Karpas-422 (cell line): Measurements from ENCODE around the gene EFR3B. TPM values are rescaled to one million over a fixed set of nuclear protein-coding genes. Genes with fewer than 3 reads are reported as not detected.

ENCODE experiments used
- DNase-seq: peaks from one replicate; pipeline ENCODE4 v3.0.0-alpha.2; 2015
- H2AFZ ChIP-seq: fragments of 200-600 bp; sonication (generic); 2 replicates; pipeline ENCODE4 v1.6.1; 2014; ENCODE audit warnings: antibody characterized with exemption, low read length, mixed read lengths
- H3K27ac ChIP-seq: fragments of 200-600 bp; sonication (generic); 2 replicates; pipeline ENCODE4 v1.5.1; 2014; ENCODE audit warnings: mild to moderate bottlenecking, low read length, moderate library complexity
- H3K27me3 ChIP-seq: fragments of 200-600 bp; sonication (generic); 2 replicates; pipeline ENCODE4 v1.6.1; 2014; ENCODE audit warnings: low read length, mixed read lengths
- H3K36me3 ChIP-seq: fragments of 200-600 bp; sonication (generic); 2 replicates; pipeline ENCODE4 v1.6.1; 2014; ENCODE audit warnings: low read length, mixed read lengths; ENCODE audit not compliant: insufficient read depth
- H3K4me1 ChIP-seq: fragments of 200-600 bp; sonication (generic); 2 replicates; pipeline ENCODE4 v1.6.1; 2014; ENCODE audit warnings: mild to moderate bottlenecking, low read length, mixed read lengths
- H3K4me2 ChIP-seq: fragments of 200-600 bp; sonication (generic); 2 replicates; pipeline ENCODE4 v1.6.1; 2014; ENCODE audit warnings: low read length, low read depth, mild to moderate bottlenecking; ENCODE audit not compliant: poor library complexity, severe bottlenecking
- H3K4me3 ChIP-seq: fragments of 200-600 bp; sonication (generic); 2 replicates; pipeline ENCODE4 v1.5.1; 2014; ENCODE audit warnings: mild to moderate bottlenecking, antibody characterized with exemption, low read length, mixed read lengths
- H3K79me2 ChIP-seq: fragments of 200-600 bp; sonication (generic); 2 replicates; pipeline ENCODE4 v1.6.1; 2014; ENCODE audit warnings: mild to moderate bottlenecking, low read length, mixed read lengths
- H3K9ac ChIP-seq: fragments of 200-600 bp; sonication (generic); 2 replicates; pipeline ENCODE4 v1.6.0; 2014; ENCODE audit warnings: low read length
- H3K9me2 ChIP-seq: fragments of 200-600 bp; sonication (generic), shearing (Covaris generic); replicated peaks from 2 replicates; pipeline ENCODE4 v1.6.0; 2014; ENCODE audit warnings: mild to moderate bottlenecking, low read length, moderate library complexity; ENCODE audit not compliant: insufficient read depth
- H3K9me3 ChIP-seq: fragments of 300-700, 200-600 bp; sonication (generic); 2 replicates; pipeline ENCODE4 v1.6.1; 2014; ENCODE audit warnings: low read length, mixed read lengths
- H4K20me1 ChIP-seq: fragments of 200-600 bp; sonication (generic); 2 replicates; pipeline ENCODE4 v1.6.1; 2014; ENCODE audit warnings: mild to moderate bottlenecking, antibody characterized with exemption, low read length, low read depth; ENCODE audit not compliant: insufficient read depth
- total RNA-seq: library from RNA; depleted of rRNA; stranded (reverse); fragments of >200 nt; shearing (Covaris generic); gene quantifications from 2 replicates; pipeline ENCODE4 v1.2.3, GENCODE V29; 2014; ENCODE audit warnings: low replicate concordance

Gene EFR3B
- total RNA-seq, 1 experiment from 2014 or later: 0.22 TPM

- no peaks in the 10 kb centered on the region for H4K20me1 ChIP-seq
- no peak overlapping the region for H2AFZ ChIP-seq
- H3K9ac ChIP-seq: no peak overlapping the region
- no peak overlapping the region for H3K4me3 ChIP-seq
- H3K27me3 ChIP-seq: no peaks in the 10 kb centered on the region
- no peaks in the 10 kb centered on the region for H3K9me2 ChIP-seq
- H3K36me3 ChIP-seq: no peaks in the 10 kb centered on the region
- H3K4me1 ChIP-seq: no peaks in the 10 kb centered on the region
- H3K9me3 ChIP-seq: no peaks in the 10 kb centered on the region
- no peak overlapping the region for H3K4me2 ChIP-seq
- no peak overlapping the region for H3K27ac ChIP-seq
- H3K79me2 ChIP-seq: no peaks in the 10 kb centered on the region
- DNase-seq: peak; percentile 25
Observed at GRCh38 chr2:25029183-25029554, 12.7 kb upstream of the EFR3B start.

GRCh38 chr2:25030702-25031101, 11.2 kb upstream of the EFR3B start:
- Histone ChIP-seq H3K9me3 (no peaks in the 10 kb centered on the region), H3K79me2 (no peaks in the 10 kb centered on the region), H3K4me2 (no peak overlapping the region), H3K9ac (no peak overlapping the region), H3K36me3 (no peaks in the 10 kb centered on the region), H3K9me2 (no peaks in the 10 kb centered on the region), H2AFZ (no peak overlapping the region), H3K27ac (no peak overlapping the region), H3K4me3 (no peak overlapping the region), H4K20me1 (no peaks in the 10 kb centered on the region), H3K27me3 (no peaks in the 10 kb centered on the region), H3K4me1 (no peaks in the 10 kb centered on the region)
- peak; percentile 50 for DNase-seq

DNA sequence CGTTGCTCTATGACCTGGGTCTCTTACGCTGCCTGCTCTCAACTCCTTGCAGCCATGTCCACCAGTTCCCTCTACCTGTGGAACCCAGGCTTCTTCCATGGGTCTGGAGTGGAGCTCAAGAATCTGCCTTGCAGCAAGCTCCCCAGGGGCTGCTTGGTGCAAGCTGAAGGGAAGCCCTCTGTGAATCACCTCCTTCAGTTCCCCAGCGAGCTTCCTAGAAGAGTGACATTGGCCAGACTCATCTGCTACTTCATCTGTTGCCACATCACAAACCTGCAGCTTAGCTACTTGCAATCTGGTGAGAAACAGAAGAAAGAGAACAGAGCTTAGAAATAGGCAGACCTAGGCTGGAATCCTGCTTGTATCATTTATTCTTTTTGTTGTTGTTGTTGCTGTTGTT, 9.8 kb upstream of the EFR3B start:
- Histone ChIP-seq H3K4me3 (no peak overlapping the region), H4K20me1 (no peaks in the 10 kb centered on the region), H2AFZ (no peak overlapping the region), H3K27ac (no peak overlapping the region), H3K9ac (no peak overlapping the region), H3K9me2 (no peaks in the 10 kb centered on the region), H3K9me3 (no peaks in the 10 kb centered on the region), H3K27me3 (no peaks in the 10 kb centered on the region), H3K36me3 (no peaks in the 10 kb centered on the region), H3K4me1 (no peaks in the 10 kb centered on the region), H3K4me2 (no peak overlapping the region), H3K79me2 (no peaks in the 10 kb centered on the region)
- peak; percentile 42 for DNase-seq

- no peaks in the 10 kb centered on the region for H3K9me2 ChIP-seq
- no peaks in the 10 kb centered on the region for H3K79me2 ChIP-seq
- no peak overlapping the region for H3K27ac ChIP-seq
- no peaks in the 10 kb centered on the region for H3K9me3 ChIP-seq
- H3K4me3 ChIP-seq: no peak overlapping the region
- no peak for DNase-seq
- no peaks in the 10 kb centered on the region for H3K36me3 ChIP-seq
- H4K20me1 ChIP-seq: no peaks in the 10 kb centered on the region
- no peak overlapping the region for H3K4me2 ChIP-seq
- H3K4me1 ChIP-seq: no peaks in the 10 kb centered on the region
- no peak overlapping the region for H3K9ac ChIP-seq
- no peak overlapping the region for H2AFZ ChIP-seq
- no peaks in the 10 kb centered on the region for H3K27me3 ChIP-seq
Observed at GRCh38 chr2:25032901-25033300, 9.0 kb upstream of the EFR3B start.

DNA sequence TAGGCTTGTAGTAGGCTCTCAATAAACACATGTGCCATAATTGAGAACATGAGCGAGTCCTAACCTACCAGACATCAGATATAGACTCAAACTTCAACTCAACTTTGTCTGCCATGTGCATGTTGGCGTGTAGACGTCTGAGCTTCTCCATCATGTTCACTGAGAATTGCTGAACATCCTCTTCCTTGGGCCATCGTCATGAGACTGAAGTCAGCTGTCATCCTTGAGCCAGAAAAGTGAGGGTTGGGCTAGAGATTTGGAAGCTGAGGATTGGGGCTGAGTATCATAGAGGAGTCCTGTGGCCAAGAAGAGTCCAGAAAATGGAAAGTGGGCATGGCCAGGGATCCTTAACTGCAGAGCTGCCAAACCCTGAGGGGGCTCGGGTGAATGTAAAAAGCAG, 7.8 kb upstream of the EFR3B start:
- no peaks in the 10 kb centered on the region for H3K36me3 ChIP-seq
- H3K9me3 ChIP-seq: no peaks in the 10 kb centered on the region
- H3K4me2 ChIP-seq: no peak overlapping the region
- no peaks in the 10 kb centered on the region for H3K79me2 ChIP-seq
- no peaks in the 10 kb centered on the region for H4K20me1 ChIP-seq
- no peak overlapping the region for H3K9ac ChIP-seq
- H2AFZ ChIP-seq: no peak overlapping the region
- no peaks in the 10 kb centered on the region for H3K4me1 ChIP-seq
- H3K27ac ChIP-seq: no peak overlapping the region
- no peaks in the 10 kb centered on the region for H3K9me2 ChIP-seq
- H3K27me3 ChIP-seq: no peaks in the 10 kb centered on the region
- peak; percentile 4 for DNase-seq
- no peak overlapping the region for H3K4me3 ChIP-seq

DNA sequence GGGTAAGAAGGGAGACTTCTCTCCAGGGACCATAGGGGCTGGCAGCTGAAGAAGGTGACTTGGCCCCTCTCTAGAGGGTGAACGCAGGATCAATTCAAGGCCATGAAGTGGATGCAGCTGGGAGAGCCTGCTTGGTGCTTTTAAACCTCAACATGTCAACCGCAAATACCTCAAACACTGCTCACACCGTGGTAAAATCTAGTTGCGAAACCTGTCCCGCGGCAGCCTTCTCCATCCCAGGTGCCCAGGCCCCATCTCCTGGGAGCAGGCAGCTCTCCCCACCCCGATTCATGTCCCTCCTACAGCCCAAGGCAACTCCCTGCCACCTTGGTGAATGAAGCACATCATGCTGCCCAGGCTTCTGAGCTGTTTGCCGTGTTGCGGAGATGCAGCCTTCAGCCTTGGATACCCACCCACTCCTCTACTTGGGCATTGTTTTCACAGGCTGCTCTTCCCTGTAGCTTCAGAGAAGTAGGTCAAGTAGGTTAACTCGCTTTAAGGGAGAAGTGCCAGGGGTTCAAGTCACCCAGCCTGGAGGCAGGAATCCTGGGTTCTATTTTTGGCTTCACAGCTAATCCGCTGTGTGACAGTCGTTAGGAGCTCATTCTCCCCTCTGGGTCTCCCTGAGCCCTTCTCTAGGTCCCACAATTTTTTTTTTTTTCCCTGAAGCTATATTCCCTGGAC, 6.2 kb upstream of the EFR3B start:
- H3K9me2 ChIP-seq: no peaks in the 10 kb centered on the region
- H2AFZ ChIP-seq: no peak overlapping the region
- H3K9ac ChIP-seq: no peak overlapping the region
- H3K27ac ChIP-seq: no peak overlapping the region
- no peaks in the 10 kb centered on the region for H3K27me3 ChIP-seq
- no peak overlapping the region for H3K4me2 ChIP-seq
- no peaks in the 10 kb centered on the region for H3K9me3 ChIP-seq
- H3K4me1 ChIP-seq: no peaks in the 10 kb centered on the region
- no peak for DNase-seq
- no peaks in the 10 kb centered on the region for H4K20me1 ChIP-seq
- no peaks in the 10 kb centered on the region for H3K36me3 ChIP-seq
- H3K4me3 ChIP-seq: no peak overlapping the region
- no peaks in the 10 kb centered on the region for H3K79me2 ChIP-seq

GRCh38 chr2:25036221-25036559, 5.7 kb upstream of the EFR3B start:
- Histone ChIP-seq H3K9me2 (no peaks in the 10 kb centered on the region), H3K79me2 (no peaks in the 10 kb centered on the region), H3K27ac (no peak overlapping the region), H3K4me1 (peaks cover under 1% of the 10 kb centered on the region), H2AFZ (no peak overlapping the region), H3K9ac (no peak overlapping the region), H3K36me3 (no peaks in the 10 kb centered on the region), H3K9me3 (no peaks in the 10 kb centered on the region), H3K4me3 (no peak overlapping the region), H4K20me1 (no peaks in the 10 kb centered on the region), H3K27me3 (no peaks in the 10 kb centered on the region), H3K4me2 (no peak overlapping the region)
- DNase-seq: peak; percentile 14

- Histone ChIP-seq H3K9me2 (no peaks in the 10 kb centered on the region), H3K4me2 (no peak overlapping the region), H2AFZ (no peak overlapping the region), H3K4me1 (peaks cover 26% of the 10 kb centered on the region), H3K9ac (no peak overlapping the region), H3K36me3 (no peaks in the 10 kb centered on the region), H3K4me3 (no peak overlapping the region), H3K27me3 (no peaks in the 10 kb centered on the region), H4K20me1 (no peaks in the 10 kb centered on the region; the same call in 1 of the 2 replicates), H3K79me2 (no peaks in the 10 kb centered on the region), H3K9me3 (no peaks in the 10 kb centered on the region), H3K27ac (no peak overlapping the region)
- DNase-seq: no peak
Observed at GRCh38 chr2:25039126-25039525, 2.8 kb upstream of the EFR3B start.
